ENCODE data around the gene BPIFA1.
A peak's percentile ranks its signal among the peaks of the same experiment; 100 is the strongest.

- TF ChIP-seq MEF2A (IDR thresholded peaks at IDR 0.05; ENCODE audit: control insufficient read depth, low read depth, low read length) = no peak
- TF ChIP-seq STAT5B (CRISPR knock-in tag; IDR thresholded peaks at IDR 0.05) = no peak
- TF ChIP-seq RAD51 (IDR thresholded peaks at IDR 0.05; ENCODE audit: borderline replicate concordance, low read depth) = no peak
- TF ChIP-seq POLR2A (conservative IDR thresholded peaks at IDR 0.05) = no peak
- no peak for TF ChIP-seq STAT6 (CRISPR knock-in tag; IDR thresholded peaks at IDR 0.05)
- TF ChIP-seq CBFB (CRISPR knock-in tag; IDR thresholded peaks at IDR 0.05) = no peak
- no peak for TF ChIP-seq TCF7L2 (IDR thresholded peaks at IDR 0.05; ENCODE audit: low read depth, low read length)
- TF ChIP-seq MAZ (CRISPR knock-in tag; conservative IDR thresholded peaks at IDR 0.05 in 1 of 2, IDR thresholded peaks at IDR 0.05 in 1 of 2) = no peak
- TF ChIP-seq CTCF (IDR thresholded peaks at IDR 0.05 in 2 of 3, conservative IDR thresholded peaks at IDR 0.05 in 1 of 3; ENCODE audit: insufficient read depth in 2 of 3, low read depth in 1 of 3, low read length in 3 of 3) = peak; percentile 31 to 39 (median 38); a peak in 3 of 6 replicates
- TF ChIP-seq TEAD2 (tag; IDR thresholded peaks at IDR 0.05) = no peak
Measured at GRCh38 chr20:33233129-33233774, 2.5 kb upstream of the BPIFA1 start.

All from K562 (cell line).